HCT116 (cell line): Measurements from ENCODE around the gene TIMM13. TPM values are rescaled to one million over a fixed set of nuclear protein-coding genes. Genes with fewer than 3 reads are reported as not detected.

Experiments
- ATAC-seq: fragments of 200-7000 bp; cut with Tn5 transposase; 2 replicates; pipeline ENCODE4 v1.9.1; 2020; ENCODE audit warnings: mild to moderate bottlenecking, moderate library complexity
- BruUV-seq: library from RNA; stranded (reverse); fragments of 400-500 nt; replicated peaks from 2 replicates; lab custom pipeline; 2021; lab: Mats Ljungman, UMichigan
- CTCF ChIA-PET: fragments of 300-600 bp; sonication (Branson Sonifier 250); formaldehyde crosslinking; loops from one replicate; lab custom pipeline; 2021; ENCODE audit warnings: antibody characterized with exemption; lab: Charles Lee
- POLR2A ChIA-PET: fragments of 300-600, 350-600 bp; sonication (Branson Sonifier 250); formaldehyde crosslinking; loops from one replicate; lab custom pipeline; 2021; ENCODE audit warnings: antibody characterized with exemption; lab: Charles Lee
- RAD21 ChIA-PET, 2 experiments: fragments of 300-600 bp; sonication (Branson Sonifier 250); formaldehyde crosslinking; loops; one replicate each; lab custom pipeline; 2023; ENCODE audit warnings: low total read pairs in 2 of 2; ENCODE audit not compliant: uncharacterized antibody in 2 of 2, unreplicated experiment in 2 of 2, low non-redundant PET in 1 of 2; lab: Charles Lee
- DNase-seq: peaks from one replicate; pipeline ENCODE4 v3.0.0-alpha.2; 2010; ENCODE audit warnings: low read depth, low spot score
- H2AFZ ChIP-seq: fragments of 200-600 bp; shearing (Covaris generic), sonication (generic); 2 replicates; pipeline ENCODE4 v1.6.1; 2017; ENCODE audit warnings: low read depth, mixed run types, mixed read lengths, antibody characterized with exemption, low read length; ENCODE audit not compliant: poor library complexity, severe bottlenecking
- H3K27ac ChIP-seq: 2 replicates; pipeline ENCODE4 v1.5.1; 2012; ENCODE audit warnings: low read depth, low read length
- H3K27me3 ChIP-seq: fragments of 200-600 bp; sonication (generic); 2 replicates; pipeline ENCODE4 v1.6.1; 2016; ENCODE audit warnings: mixed run types, low read length, mixed read lengths; ENCODE audit not compliant: insufficient read depth
- H3K36me3 ChIP-seq, 2 experiments: fragments of 200-500 bp in 1 of 2; fragments of 200-600 bp in 1 of 2; sonication (Bioruptor generic) in 1 of 2; sonication (generic) in 1 of 2; 2 replicates each; pipeline versions ENCODE4 v1.5.1 to v1.6.1; 2014 to 2016; ENCODE audit warnings: low read length in 2 of 2, inconsistent platforms in 1 of 2, mixed read lengths in 1 of 2, mixed run types in 1 of 2; ENCODE audit not compliant: insufficient read depth in 2 of 2, control insufficient read depth in 1 of 2
- H3K4me1 ChIP-seq, 2 experiments: fragments of 200-600 bp in 1 of 2; sonication (generic) in 1 of 2; 2 replicates each; pipeline versions ENCODE4 v1.5.1 to v1.6.1; 2012 to 2017; ENCODE audit warnings: low read length in 2 of 2, inconsistent platforms in 1 of 2, mild to moderate bottlenecking in 1 of 2, mixed read lengths in 1 of 2, mixed run types in 1 of 2, moderate library complexity in 1 of 2; ENCODE audit not compliant: insufficient read depth in 2 of 2, control insufficient read depth in 1 of 2
- H3K4me2 ChIP-seq: fragments of 200-600 bp; sonication (generic); 2 replicates; pipeline ENCODE4 v1.6.1; 2017; ENCODE audit warnings: mixed run types, low read length, mixed read lengths
- H3K4me3 ChIP-seq, 2 experiments: fragments of 200-600 bp in 1 of 2; sonication (generic) in 1 of 2; replicated peaks in 1 of 2; 2 replicates each; pipeline ENCODE4 v1.5.1; 2011 to 2016; ENCODE audit warnings: low read length in 2 of 2, control low read depth in 1 of 2, low read depth in 1 of 2, mild to moderate bottlenecking in 1 of 2, mixed read lengths in 1 of 2, mixed run types in 1 of 2
- H3K79me2 ChIP-seq: fragments of 200-600 bp; sonication (generic); 2 replicates; pipeline ENCODE4 v1.6.1; 2017; ENCODE audit warnings: mild to moderate bottlenecking, mixed run types, low read length, moderate library complexity, mixed read lengths; ENCODE audit not compliant: insufficient read depth
- H3K9ac ChIP-seq: fragments of 200-600 bp; sonication (generic); 2 replicates; pipeline ENCODE4 v1.6.1; 2016; ENCODE audit warnings: low read length, mixed read lengths
- H3K9me2 ChIP-seq: fragments of 200-600 bp; sonication (generic), shearing (Covaris generic); 2 replicates; pipeline ENCODE4 v1.6.1; 2017; ENCODE audit warnings: mixed run types, mild to moderate bottlenecking, moderate library complexity; ENCODE audit not compliant: insufficient read depth
- H3K9me3 ChIP-seq, 2 experiments: fragments of 200-500 bp in 1 of 2; fragments of 200-600 bp in 1 of 2; sonication (Bioruptor generic) in 1 of 2; sonication (generic) in 1 of 2; 2 replicates each; pipeline ENCODE4 v1.6.1; 2014 to 2017; ENCODE audit warnings: low read length in 2 of 2, mixed read lengths in 2 of 2, inconsistent platforms in 1 of 2, low read depth in 1 of 2, mild to moderate bottlenecking in 1 of 2, mixed run types in 1 of 2, moderate library complexity in 1 of 2; ENCODE audit not compliant: control insufficient read depth in 1 of 2, insufficient read depth in 1 of 2
- H4K20me1 ChIP-seq: fragments of 200-600 bp; sonication (generic), shearing (Covaris generic); 2 replicates; pipeline ENCODE4 v1.6.1; 2017; ENCODE audit warnings: mixed run types, mild to moderate bottlenecking, moderate library complexity; ENCODE audit not compliant: insufficient read depth
- EZH2phosphoT487 ChIP-seq: fragments of 200-600 bp; IDR thresholded peaks from 2 replicates; pipeline ENCODE4 v1.6.1; 2018; ENCODE audit warnings: antibody characterized with exemption, borderline replicate concordance
- MAX ChIP-seq: IDR thresholded peaks from 2 replicates; pipeline ENCODE4 v1.6.1; 2012
- POLR2AphosphoS5 ChIP-seq: IDR thresholded peaks from 2 replicates; pipeline ENCODE4 v1.6.1; 2011; ENCODE audit warnings: mild to moderate bottlenecking, low read depth, low read length, moderate library complexity
- RAD21 ChIP-seq: IDR thresholded peaks from 2 replicates; pipeline ENCODE4 v1.6.1; 2012; ENCODE audit warnings: low read depth, mild to moderate bottlenecking
- YY1 ChIP-seq: IDR thresholded peaks from 2 replicates; pipeline ENCODE4 v1.6.1; 2011; ENCODE audit warnings: low read length, low read depth, moderate library complexity, mild to moderate bottlenecking; ENCODE audit not compliant: insufficient replicate concordance; ENCODE audit errors: extremely low read depth
- ZNF274 ChIP-seq: fragments of 200-500 bp; sonication (Bioruptor generic); IDR thresholded peaks from 2 replicates; pipeline ENCODE4 v1.6.1; 2014; ENCODE audit warnings: mild to moderate bottlenecking, low read depth, low read length, inconsistent platforms
- intact Hi-C: fragments of 100-400 bp; cut with micrococcal nuclease; formaldehyde crosslinking; loops from 2 replicates; pipeline ENCODE4 v1.10.0; 2022
- total RNA-seq: library from RNA; stranded (reverse); gene quantifications from one replicate; pipeline ENCODE4 v1.2.1, GENCODE V29; 2021; ENCODE audit not compliant: unreplicated experiment
- TF ChIP-seq, protein P1 (sequence below), 3 experiments: fragments of 200-600 bp in 1 of 3; sonication (generic) in 1 of 3; IDR thresholded peaks in 2 of 3; conservative IDR thresholded peaks in 1 of 3; 2 replicates each; pipeline ENCODE4 v1.5.1; 2012 to 2017; ENCODE audit warnings: low read depth in 2 of 3, low read length in 2 of 3, antibody characterized with exemption in 1 of 3, borderline replicate concordance in 1 of 3, control low read depth in 1 of 3, mild to moderate bottlenecking in 1 of 3, mixed read lengths in 1 of 3, mixed run types in 1 of 3, moderate library complexity in 1 of 3; ENCODE audit not compliant: insufficient read depth in 1 of 3

Gene TIMM13
- total RNA-seq, 1 experiment from 2014 or later: 151 TPM

- ChIA-PET POLR2A (interaction anchor here (0.7 kb wide), 1 partner anchor 36 kb away, joined by 3 read pairs; the partner anchor contains the start of gene TIMM13), RAD21 (interaction anchor here in 1 of 2 experiments (0.7 kb wide), 1 partner anchor 258 kb away, joined by 3 read pairs; no protein-coding TSS in a partner anchor), CTCF (no interaction called here)
- H3K27ac ChIP-seq: no peak overlapping the region
- H3K4me3 ChIP-seq: no peak overlapping the region
- TF ChIP-seq RAD21 (peak; percentile 88), ZNF274 (no peak), YY1 (peak; percentile 29), EZH2phosphoT487 (no peak), POLR2AphosphoS5 (no peak), MAX (peak; percentile 74)
- TF ChIP-seq, protein P1, sequence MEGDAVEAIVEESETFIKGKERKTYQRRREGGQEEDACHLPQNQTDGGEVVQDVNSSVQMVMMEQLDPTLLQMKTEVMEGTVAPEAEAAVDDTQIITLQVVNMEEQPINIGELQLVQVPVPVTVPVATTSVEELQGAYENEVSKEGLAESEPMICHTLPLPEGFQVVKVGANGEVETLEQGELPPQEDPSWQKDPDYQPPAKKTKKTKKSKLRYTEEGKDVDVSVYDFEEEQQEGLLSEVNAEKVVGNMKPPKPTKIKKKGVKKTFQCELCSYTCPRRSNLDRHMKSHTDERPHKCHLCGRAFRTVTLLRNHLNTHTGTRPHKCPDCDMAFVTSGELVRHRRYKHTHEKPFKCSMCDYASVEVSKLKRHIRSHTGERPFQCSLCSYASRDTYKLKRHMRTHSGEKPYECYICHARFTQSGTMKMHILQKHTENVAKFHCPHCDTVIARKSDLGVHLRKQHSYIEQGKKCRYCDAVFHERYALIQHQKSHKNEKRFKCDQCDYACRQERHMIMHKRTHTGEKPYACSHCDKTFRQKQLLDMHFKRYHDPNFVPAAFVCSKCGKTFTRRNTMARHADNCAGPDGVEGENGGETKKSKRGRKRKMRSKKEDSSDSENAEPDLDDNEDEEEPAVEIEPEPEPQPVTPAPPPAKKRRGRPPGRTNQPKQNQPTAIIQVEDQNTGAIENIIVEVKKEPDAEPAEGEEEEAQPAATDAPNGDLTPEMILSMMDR (IDR thresholded peaks at IDR 0.05 in 2 of 3, conservative IDR thresholded peaks at IDR 0.05 in 1 of 3; ENCODE audit: borderline replicate concordance in 1 of 3, insufficient read depth in 1 of 3, low read depth in 2 of 3, low read length in 2 of 3): peak; percentile 75 to 81 (median 80); a peak in 5 of 6 replicates
- BruUV-seq: no TSS peak
- peaks cover 0 to 13% of the 10 kb centered on the region in 2 experiments; a peak in 2 of 4 replicates for H3K4me1 ChIP-seq
- no peaks in the 10 kb centered on the region for H3K79me2 ChIP-seq
- intact Hi-C loops: loop anchor here (1.0 to 5.0 kb wide), 3 partner anchors 64 to 155 kb away; partner anchors contain the start of genes LSM7, PLEKHJ1, SF3A2 and SPPL2B
- H3K9me2 ChIP-seq: no peaks in the 10 kb centered on the region
- H4K20me1 ChIP-seq: no peaks in the 10 kb centered on the region
- DNase-seq (peak; percentile 66), ATAC-seq (peak; percentile 78)
- H3K4me2 ChIP-seq: peak overlapping the region; percentile 16; the same call in 1 of the 2 replicates
- H2AFZ ChIP-seq: peak overlapping the region; percentile 26
- H3K9me3 ChIP-seq: peaks cover 0 to 7% of the 10 kb centered on the region in 2 experiments; a peak in 1 of 4 replicates
- H3K9ac ChIP-seq: no peak overlapping the region
- H3K27me3 ChIP-seq: no peaks in the 10 kb centered on the region
- H3K36me3 ChIP-seq: no peaks in the 10 kb centered on the region
These were observed 36.2 kb downstream of the TIMM13 start for GRCh38 chr19:2391118-2391725.
